ENCODE data around the gene DBP.

The DBP gene

DNA sequence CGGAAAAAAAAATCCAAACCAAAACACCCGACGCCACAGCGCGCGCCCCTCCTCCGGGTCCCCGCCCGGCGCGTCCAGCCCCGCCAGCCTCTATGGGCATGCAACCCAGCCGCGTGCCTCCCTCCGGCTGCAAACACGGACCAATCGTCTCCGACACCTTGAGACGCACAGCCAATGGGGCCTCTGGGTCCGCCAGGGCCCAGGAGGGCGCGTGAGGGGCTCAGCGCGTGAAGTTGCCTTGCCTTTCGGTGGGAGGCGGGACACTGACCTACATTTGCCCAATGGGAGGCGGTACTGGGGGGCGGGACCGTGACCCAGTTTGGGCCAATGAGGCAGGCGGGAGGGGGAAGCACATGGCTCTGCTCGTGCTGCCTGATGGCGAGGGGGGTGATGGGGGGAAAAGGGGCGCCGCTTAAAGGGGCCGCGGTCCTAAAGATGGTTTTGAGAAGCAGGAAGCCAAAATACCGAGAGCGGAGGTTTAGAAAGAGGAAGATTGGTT is 319 bp upstream of the DBP start (continued):
- TF ChIP-seq, protein P1, sequence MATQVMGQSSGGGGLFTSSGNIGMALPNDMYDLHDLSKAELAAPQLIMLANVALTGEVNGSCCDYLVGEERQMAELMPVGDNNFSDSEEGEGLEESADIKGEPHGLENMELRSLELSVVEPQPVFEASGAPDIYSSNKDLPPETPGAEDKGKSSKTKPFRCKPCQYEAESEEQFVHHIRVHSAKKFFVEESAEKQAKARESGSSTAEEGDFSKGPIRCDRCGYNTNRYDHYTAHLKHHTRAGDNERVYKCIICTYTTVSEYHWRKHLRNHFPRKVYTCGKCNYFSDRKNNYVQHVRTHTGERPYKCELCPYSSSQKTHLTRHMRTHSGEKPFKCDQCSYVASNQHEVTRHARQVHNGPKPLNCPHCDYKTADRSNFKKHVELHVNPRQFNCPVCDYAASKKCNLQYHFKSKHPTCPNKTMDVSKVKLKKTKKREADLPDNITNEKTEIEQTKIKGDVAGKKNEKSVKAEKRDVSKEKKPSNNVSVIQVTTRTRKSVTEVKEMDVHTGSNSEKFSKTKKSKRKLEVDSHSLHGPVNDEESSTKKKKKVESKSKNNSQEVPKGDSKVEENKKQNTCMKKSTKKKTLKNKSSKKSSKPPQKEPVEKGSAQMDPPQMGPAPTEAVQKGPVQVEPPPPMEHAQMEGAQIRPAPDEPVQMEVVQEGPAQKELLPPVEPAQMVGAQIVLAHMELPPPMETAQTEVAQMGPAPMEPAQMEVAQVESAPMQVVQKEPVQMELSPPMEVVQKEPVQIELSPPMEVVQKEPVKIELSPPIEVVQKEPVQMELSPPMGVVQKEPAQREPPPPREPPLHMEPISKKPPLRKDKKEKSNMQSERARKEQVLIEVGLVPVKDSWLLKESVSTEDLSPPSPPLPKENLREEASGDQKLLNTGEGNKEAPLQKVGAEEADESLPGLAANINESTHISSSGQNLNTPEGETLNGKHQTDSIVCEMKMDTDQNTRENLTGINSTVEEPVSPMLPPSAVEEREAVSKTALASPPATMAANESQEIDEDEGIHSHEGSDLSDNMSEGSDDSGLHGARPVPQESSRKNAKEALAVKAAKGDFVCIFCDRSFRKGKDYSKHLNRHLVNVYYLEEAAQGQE (tag by site-specific recombination; IDR thresholded peaks at IDR 0.05), result no peak
- TF ChIP-seq ZNF335 (tag by site-specific recombination; conservative IDR thresholded peaks at IDR 0.05) (0 out of 2 replicates have a peak, but pooled peaks have one; percentile 76), ZNF747 (tag by site-specific recombination; IDR thresholded peaks at IDR 0.05) (no peak), ZNF660 (tag by site-specific recombination; IDR thresholded peaks at IDR 0.05) (no peak), ZFP3 (tag by site-specific recombination; IDR thresholded peaks at IDR 0.05; ENCODE audit: low read depth) (no peak), ZNF521 (tag by site-specific recombination; IDR thresholded peaks at IDR 0.05) (no peak), ZNF394 (tag by site-specific recombination; IDR thresholded peaks at IDR 0.05; ENCODE audit: borderline replicate concordance) (no peak), KLF1 (tag by site-specific recombination; IDR thresholded peaks at IDR 0.05) (no peak; the same call in 1 of the 2 replicates), REPIN1 (tag by site-specific recombination; IDR thresholded peaks at IDR 0.05; ENCODE audit: low read depth) (no peak), KLF16 (tag by site-specific recombination; IDR thresholded peaks at IDR 0.05) (peak; percentile 87), KLF8 (tag by site-specific recombination; IDR thresholded peaks at IDR 0.05) (peak; percentile 97), ZNF266 (tag by site-specific recombination; IDR thresholded peaks at IDR 0.05; ENCODE audit: low read depth) (no peak), ZSCAN30 (tag by site-specific recombination; IDR thresholded peaks at IDR 0.05) (no peak), ZNF629 (tag by site-specific recombination; IDR thresholded peaks at IDR 0.05) (peak; percentile 78), ZNF610 (tag by site-specific recombination; IDR thresholded peaks at IDR 0.05; ENCODE audit: borderline replicate concordance) (no peak), TRIM28 (IDR thresholded peaks at IDR 0.05; ENCODE audit: borderline replicate concordance, low read length) (no peak), ZNF146 (tag by site-specific recombination; IDR thresholded peaks at IDR 0.05) (no peak), SP3 (tag by site-specific recombination; IDR thresholded peaks at IDR 0.05) (peak; percentile 96), HOXC10 (CRISPR knock-in tag; IDR thresholded peaks at IDR 0.05) (no peak)
- TF ChIP-seq, protein P2, sequence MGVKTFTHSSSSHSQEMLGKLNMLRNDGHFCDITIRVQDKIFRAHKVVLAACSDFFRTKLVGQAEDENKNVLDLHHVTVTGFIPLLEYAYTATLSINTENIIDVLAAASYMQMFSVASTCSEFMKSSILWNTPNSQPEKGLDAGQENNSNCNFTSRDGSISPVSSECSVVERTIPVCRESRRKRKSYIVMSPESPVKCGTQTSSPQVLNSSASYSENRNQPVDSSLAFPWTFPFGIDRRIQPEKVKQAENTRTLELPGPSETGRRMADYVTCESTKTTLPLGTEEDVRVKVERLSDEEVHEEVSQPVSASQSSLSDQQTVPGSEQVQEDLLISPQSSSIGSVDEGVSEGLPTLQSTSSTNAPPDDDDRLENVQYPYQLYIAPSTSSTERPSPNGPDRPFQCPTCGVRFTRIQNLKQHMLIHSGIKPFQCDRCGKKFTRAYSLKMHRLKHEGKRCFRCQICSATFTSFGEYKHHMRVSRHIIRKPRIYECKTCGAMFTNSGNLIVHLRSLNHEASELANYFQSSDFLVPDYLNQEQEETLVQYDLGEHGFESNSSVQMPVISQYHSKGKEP (tag by site-specific recombination; IDR thresholded peaks at IDR 0.05), result no peak
- TF ChIP-seq, protein P3, sequence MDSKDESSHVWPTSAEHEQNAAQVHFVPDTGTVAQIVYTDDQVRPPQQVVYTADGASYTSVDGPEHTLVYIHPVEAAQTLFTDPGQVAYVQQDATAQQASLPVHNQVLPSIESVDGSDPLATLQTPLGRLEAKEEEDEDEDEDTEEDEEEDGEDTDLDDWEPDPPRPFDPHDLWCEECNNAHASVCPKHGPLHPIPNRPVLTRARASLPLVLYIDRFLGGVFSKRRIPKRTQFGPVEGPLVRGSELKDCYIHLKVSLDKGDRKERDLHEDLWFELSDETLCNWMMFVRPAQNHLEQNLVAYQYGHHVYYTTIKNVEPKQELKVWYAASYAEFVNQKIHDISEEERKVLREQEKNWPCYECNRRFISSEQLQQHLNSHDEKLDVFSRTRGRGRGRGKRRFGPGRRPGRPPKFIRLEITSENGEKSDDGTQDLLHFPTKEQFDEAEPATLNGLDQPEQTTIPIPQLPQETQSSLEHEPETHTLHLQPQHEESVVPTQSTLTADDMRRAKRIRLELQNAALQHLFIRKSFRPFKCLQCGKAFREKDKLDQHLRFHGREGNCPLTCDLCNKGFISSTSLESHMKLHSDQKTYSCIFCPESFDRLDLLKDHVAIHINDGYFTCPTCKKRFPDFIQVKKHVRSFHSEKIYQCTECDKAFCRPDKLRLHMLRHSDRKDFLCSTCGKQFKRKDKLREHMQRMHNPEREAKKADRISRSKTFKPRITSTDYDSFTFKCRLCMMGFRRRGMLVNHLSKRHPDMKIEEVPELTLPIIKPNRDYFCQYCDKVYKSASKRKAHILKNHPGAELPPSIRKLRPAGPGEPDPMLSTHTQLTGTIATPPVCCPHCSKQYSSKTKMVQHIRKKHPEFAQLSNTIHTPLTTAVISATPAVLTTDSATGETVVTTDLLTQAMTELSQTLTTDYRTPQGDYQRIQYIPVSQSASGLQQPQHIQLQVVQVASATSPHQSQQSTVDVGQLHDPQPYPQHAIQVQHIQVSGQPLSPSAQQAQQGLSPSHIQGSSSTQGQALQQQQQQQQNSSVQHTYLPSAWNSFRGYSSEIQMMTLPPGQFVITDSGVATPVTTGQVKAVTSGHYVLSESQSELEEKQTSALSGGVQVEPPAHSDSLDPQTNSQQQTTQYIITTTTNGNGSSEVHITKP (tag by site-specific recombination; IDR thresholded peaks at IDR 0.05), result peak; percentile 38; the same call in 1 of the 2 replicates
- TF ChIP-seq, protein P4, sequence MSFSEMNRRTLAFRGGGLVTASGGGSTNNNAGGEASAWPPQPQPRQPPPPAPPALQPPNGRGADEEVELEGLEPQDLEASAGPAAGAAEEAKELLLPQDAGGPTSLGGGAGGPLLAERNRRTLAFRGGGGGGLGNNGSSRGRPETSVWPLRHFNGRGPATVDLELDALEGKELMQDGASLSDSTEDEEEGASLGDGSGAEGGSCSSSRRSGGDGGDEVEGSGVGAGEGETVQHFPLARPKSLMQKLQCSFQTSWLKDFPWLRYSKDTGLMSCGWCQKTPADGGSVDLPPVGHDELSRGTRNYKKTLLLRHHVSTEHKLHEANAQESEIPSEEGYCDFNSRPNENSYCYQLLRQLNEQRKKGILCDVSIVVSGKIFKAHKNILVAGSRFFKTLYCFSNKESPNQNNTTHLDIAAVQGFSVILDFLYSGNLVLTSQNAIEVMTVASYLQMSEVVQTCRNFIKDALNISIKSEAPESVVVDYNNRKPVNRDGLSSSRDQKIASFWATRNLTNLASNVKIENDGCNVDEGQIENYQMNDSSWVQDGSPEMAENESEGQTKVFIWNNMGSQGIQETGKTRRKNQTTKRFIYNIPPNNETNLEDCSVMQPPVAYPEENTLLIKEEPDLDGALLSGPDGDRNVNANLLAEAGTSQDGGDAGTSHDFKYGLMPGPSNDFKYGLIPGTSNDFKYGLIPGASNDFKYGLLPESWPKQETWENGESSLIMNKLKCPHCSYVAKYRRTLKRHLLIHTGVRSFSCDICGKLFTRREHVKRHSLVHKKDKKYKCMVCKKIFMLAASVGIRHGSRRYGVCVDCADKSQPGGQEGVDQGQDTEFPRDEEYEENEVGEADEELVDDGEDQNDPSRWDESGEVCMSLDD (tag by site-specific recombination; IDR thresholded peaks at IDR 0.05), result peak; percentile 99
- TF ChIP-seq, protein P5, sequence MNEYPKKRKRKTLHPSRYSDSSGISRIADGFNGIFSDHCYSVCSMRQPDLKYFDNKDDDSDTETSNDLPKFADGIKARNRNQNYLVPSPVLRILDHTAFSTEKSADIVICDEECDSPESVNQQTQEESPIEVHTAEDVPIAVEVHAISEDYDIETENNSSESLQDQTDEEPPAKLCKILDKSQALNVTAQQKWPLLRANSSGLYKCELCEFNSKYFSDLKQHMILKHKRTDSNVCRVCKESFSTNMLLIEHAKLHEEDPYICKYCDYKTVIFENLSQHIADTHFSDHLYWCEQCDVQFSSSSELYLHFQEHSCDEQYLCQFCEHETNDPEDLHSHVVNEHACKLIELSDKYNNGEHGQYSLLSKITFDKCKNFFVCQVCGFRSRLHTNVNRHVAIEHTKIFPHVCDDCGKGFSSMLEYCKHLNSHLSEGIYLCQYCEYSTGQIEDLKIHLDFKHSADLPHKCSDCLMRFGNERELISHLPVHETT (tag by site-specific recombination; IDR thresholded peaks at IDR 0.05), result no peak
- TF ChIP-seq, protein P6, sequence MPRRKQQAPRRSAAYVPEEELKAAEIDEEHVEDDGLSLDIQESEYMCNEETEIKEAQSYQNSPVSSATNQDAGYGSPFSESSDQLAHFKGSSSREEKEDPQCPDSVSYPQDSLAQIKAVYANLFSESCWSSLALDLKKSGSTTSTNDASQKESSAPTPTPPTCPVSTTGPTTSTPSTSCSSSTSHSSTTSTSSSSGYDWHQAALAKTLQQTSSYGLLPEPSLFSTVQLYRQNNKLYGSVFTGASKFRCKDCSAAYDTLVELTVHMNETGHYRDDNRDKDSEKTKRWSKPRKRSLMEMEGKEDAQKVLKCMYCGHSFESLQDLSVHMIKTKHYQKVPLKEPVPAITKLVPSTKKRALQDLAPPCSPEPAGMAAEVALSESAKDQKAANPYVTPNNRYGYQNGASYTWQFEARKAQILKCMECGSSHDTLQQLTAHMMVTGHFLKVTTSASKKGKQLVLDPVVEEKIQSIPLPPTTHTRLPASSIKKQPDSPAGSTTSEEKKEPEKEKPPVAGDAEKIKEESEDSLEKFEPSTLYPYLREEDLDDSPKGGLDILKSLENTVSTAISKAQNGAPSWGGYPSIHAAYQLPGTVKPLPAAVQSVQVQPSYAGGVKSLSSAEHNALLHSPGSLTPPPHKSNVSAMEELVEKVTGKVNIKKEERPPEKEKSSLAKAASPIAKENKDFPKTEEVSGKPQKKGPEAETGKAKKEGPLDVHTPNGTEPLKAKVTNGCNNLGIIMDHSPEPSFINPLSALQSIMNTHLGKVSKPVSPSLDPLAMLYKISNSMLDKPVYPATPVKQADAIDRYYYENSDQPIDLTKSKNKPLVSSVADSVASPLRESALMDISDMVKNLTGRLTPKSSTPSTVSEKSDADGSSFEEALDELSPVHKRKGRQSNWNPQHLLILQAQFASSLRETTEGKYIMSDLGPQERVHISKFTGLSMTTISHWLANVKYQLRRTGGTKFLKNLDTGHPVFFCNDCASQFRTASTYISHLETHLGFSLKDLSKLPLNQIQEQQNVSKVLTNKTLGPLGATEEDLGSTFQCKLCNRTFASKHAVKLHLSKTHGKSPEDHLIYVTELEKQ (tag by site-specific recombination; IDR thresholded peaks at IDR 0.05; ENCODE audit: borderline replicate concordance), result no peak
